Astrocyte (in vitro differentiated cells and primary cell): ENCODE results near the gene CD1E. TPM values are rescaled to one million over a fixed set of nuclear protein-coding genes. Genes with fewer than 3 reads are reported as not detected.

Source experiments
- DNase-seq: peaks from one replicate; pipeline ENCODE4 v3.0.0-alpha.2; 2010; ENCODE audit warnings: low read depth
- FAIRE-seq: peaks from 2 replicates; lab custom pipeline; 2011; peaks lifted over from hg19 to GRCh38; lab: Jason Lieb, UNC
- H2AFZ ChIP-seq: 2 replicates; pipeline ENCODE4 v1.6.0; 2012; ENCODE audit warnings: low read depth, low read length, inconsistent platforms
- H3K27ac ChIP-seq: 2 replicates; pipeline ENCODE4 v1.5.1; 2011; ENCODE audit warnings: low read depth, low read length, inconsistent platforms
- H3K27me3 ChIP-seq: 2 replicates; pipeline ENCODE4 v1.6.0; 2011; ENCODE audit warnings: low read length, inconsistent platforms; ENCODE audit not compliant: insufficient read depth
- H3K36me3 ChIP-seq: 2 replicates; pipeline ENCODE4 v1.5.1; 2011; ENCODE audit warnings: low read length, inconsistent platforms; ENCODE audit not compliant: insufficient read depth
- H3K4me1 ChIP-seq: 2 replicates; pipeline ENCODE4 v1.5.1; 2011; ENCODE audit warnings: low read length, inconsistent platforms; ENCODE audit not compliant: insufficient read depth
- H3K4me2 ChIP-seq: 2 replicates; pipeline ENCODE4 v1.6.0; 2012; ENCODE audit warnings: low read length, inconsistent platforms
- H3K4me3 ChIP-seq: 2 replicates; pipeline ENCODE4 v1.5.1; 2011; ENCODE audit warnings: low read depth, mild to moderate bottlenecking, low read length, inconsistent platforms; ENCODE audit not compliant: insufficient read depth
- H3K79me2 ChIP-seq: 2 replicates; pipeline ENCODE4 v1.6.0; 2012; ENCODE audit warnings: mild to moderate bottlenecking, low read length, inconsistent platforms; ENCODE audit not compliant: insufficient read depth
- H3K9ac ChIP-seq: 2 replicates; pipeline ENCODE4 v1.6.0; 2012; ENCODE audit warnings: mild to moderate bottlenecking, low read length, inconsistent platforms
- H3K9me3 ChIP-seq: 2 replicates; pipeline ENCODE4 v1.5.1; 2012; ENCODE audit warnings: low read depth, mild to moderate bottlenecking, low read length, inconsistent platforms; ENCODE audit not compliant: insufficient read depth
- H4K20me1 ChIP-seq: 2 replicates; pipeline ENCODE4 v1.6.0; 2012; ENCODE audit warnings: low read length, inconsistent platforms; ENCODE audit not compliant: insufficient read depth
- H3K27ac Mint-ChIP-seq: one replicate; pipeline ENCODE4 v1.8.0; 2021; ENCODE audit warnings: mild to moderate bottlenecking, mixed read lengths; ENCODE audit not compliant: unreplicated experiment
- H3K27me3 Mint-ChIP-seq: one replicate; pipeline ENCODE4 v1.8.0; 2021; ENCODE audit warnings: low read depth, mixed read lengths; ENCODE audit not compliant: unreplicated experiment
- H3K36me3 Mint-ChIP-seq: one replicate; pipeline ENCODE4 v1.8.0; 2021; ENCODE audit warnings: low read depth, mixed read lengths; ENCODE audit not compliant: unreplicated experiment
- H3K4me1 Mint-ChIP-seq: one replicate; pipeline ENCODE4 v1.8.0; 2021; ENCODE audit warnings: low read depth, mixed read lengths; ENCODE audit not compliant: unreplicated experiment
- H3K4me3 Mint-ChIP-seq: one replicate; pipeline ENCODE4 v1.8.0; 2021; ENCODE audit warnings: mild to moderate bottlenecking, moderate library complexity, mixed read lengths; ENCODE audit not compliant: unreplicated experiment
- H3K9me3 Mint-ChIP-seq: one replicate; pipeline ENCODE4 v1.8.0; 2021; ENCODE audit warnings: mild to moderate bottlenecking, mixed read lengths; ENCODE audit not compliant: unreplicated experiment
- EZH2 ChIP-seq: IDR thresholded peaks from 2 replicates; pipeline ENCODE4 v1.6.1; 2012; ENCODE audit warnings: mild to moderate bottlenecking, low read length, inconsistent platforms; ENCODE audit not compliant: insufficient read depth
- total RNA-seq: library from RNA; stranded (reverse); gene quantifications from 2 replicates; pipeline ENCODE4 v1.2.1, GENCODE V29; 2021
- TF ChIP-seq, protein P1 (sequence below): IDR thresholded peaks from 2 replicates; pipeline ENCODE4 v1.5.1; 2011; ENCODE audit warnings: low read depth, mild to moderate bottlenecking, inconsistent platforms, low read length, moderate library complexity; ENCODE audit not compliant: insufficient read depth

CD1E gene
- total RNA-seq, 1 donor from 2014 or later, result not detected

DNA sequence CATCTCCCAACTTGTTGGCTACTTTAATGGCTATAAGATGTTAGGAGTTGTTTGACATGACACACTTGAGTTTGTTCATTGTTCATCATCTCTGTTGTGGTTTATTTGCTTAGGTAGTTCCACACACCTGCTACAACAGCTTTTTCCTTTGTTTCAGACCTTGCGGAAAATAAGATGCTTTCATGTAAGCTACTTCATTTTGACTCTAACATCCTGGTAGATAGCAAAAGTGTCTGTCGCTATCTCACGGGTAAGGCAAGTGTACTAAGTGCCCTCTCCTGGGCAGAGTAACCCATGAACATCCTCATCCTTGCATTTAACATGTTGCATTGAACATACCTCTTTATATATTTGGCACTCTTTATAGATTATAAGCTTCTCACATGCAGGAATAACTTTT lies 47.2 kb downstream of the CD1E start:
- Histone ChIP-seq H3K4me1 (no peaks in the 10 kb centered on the region), H4K20me1 (no peaks in the 10 kb centered on the region), H3K27ac (no peak overlapping the region), H3K79me2 (no peaks in the 10 kb centered on the region), H2AFZ (no peak overlapping the region), H3K4me2 (no peak overlapping the region), H3K36me3 (no peaks in the 10 kb centered on the region), H3K9ac (no peak overlapping the region), H3K27me3 (no peaks in the 10 kb centered on the region), H3K9me3 (no peaks in the 10 kb centered on the region), H3K4me3 (no peak overlapping the region)
- H3K9me3 Mint-ChIP-seq, result no peaks in the 10 kb centered on the region
- H3K4me3 Mint-ChIP-seq, result no peak overlapping the region
- H3K27ac Mint-ChIP-seq, result no peak overlapping the region
- TF ChIP-seq, protein P1, sequence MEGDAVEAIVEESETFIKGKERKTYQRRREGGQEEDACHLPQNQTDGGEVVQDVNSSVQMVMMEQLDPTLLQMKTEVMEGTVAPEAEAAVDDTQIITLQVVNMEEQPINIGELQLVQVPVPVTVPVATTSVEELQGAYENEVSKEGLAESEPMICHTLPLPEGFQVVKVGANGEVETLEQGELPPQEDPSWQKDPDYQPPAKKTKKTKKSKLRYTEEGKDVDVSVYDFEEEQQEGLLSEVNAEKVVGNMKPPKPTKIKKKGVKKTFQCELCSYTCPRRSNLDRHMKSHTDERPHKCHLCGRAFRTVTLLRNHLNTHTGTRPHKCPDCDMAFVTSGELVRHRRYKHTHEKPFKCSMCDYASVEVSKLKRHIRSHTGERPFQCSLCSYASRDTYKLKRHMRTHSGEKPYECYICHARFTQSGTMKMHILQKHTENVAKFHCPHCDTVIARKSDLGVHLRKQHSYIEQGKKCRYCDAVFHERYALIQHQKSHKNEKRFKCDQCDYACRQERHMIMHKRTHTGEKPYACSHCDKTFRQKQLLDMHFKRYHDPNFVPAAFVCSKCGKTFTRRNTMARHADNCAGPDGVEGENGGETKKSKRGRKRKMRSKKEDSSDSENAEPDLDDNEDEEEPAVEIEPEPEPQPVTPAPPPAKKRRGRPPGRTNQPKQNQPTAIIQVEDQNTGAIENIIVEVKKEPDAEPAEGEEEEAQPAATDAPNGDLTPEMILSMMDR, result no peak
- no peak for TF ChIP-seq EZH2
- no peaks in the 10 kb centered on the region for H3K4me1 Mint-ChIP-seq
- H3K27me3 Mint-ChIP-seq, result no peaks in the 10 kb centered on the region
- no peak for DNase-seq
- no peaks in the 10 kb centered on the region for H3K36me3 Mint-ChIP-seq
- no peak for FAIRE-seq

DNA sequence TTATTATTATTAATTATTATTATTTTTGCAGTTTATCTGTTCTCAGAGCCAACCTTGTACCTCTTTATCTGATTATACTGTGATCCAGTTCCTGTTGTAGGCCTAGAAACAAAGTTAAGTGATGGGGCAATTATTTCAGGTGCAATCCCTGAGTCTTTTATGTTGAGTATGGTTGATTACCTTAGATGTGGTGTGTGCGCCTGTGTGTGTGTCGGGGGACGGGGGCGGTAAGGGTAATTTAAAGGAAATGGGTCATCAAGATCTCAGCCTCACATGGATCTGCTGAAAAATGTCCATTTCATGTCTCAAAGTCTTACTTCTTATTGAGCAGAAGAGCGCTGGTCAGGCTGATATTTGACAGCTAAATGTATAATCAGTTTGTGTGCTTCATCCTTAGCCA lies 53.4 kb downstream of the CD1E start:
- Histone ChIP-seq H3K4me1 (no peaks in the 10 kb centered on the region), H3K36me3 (no peaks in the 10 kb centered on the region), H3K9ac (no peak overlapping the region), H2AFZ (no peak overlapping the region), H3K27ac (no peak overlapping the region), H3K4me2 (no peak overlapping the region), H3K27me3 (no peaks in the 10 kb centered on the region), H4K20me1 (no peaks in the 10 kb centered on the region), H3K9me3 (no peaks in the 10 kb centered on the region), H3K79me2 (no peaks in the 10 kb centered on the region), H3K4me3 (no peak overlapping the region)
- H3K9me3 Mint-ChIP-seq, result no peaks in the 10 kb centered on the region
- no peak overlapping the region for H3K27ac Mint-ChIP-seq
- H3K4me1 Mint-ChIP-seq, result no peaks in the 10 kb centered on the region
- FAIRE-seq, result no peak
- no peak overlapping the region for H3K4me3 Mint-ChIP-seq
- no peak for DNase-seq
- no peaks in the 10 kb centered on the region for H3K36me3 Mint-ChIP-seq
- H3K27me3 Mint-ChIP-seq, result no peaks in the 10 kb centered on the region
- TF ChIP-seq, protein P1, result no peak
- TF ChIP-seq EZH2, result no peak

Other genes with a start within 250 kb of the CD1E start
- 0.18 TPM in 1 of 2 replicates, not detected in the other for gene CD1D, start 173.0 kb upstream of the CD1E start, total RNA-seq
- not detected in 2 replicates for gene CD1A, start 99.5 kb upstream of the CD1E start, total RNA-seq
- gene CD1C, start 64.0 kb upstream of the CD1E start, total RNA-seq, result not detected in 2 replicates
- gene CD1B, start 22.4 kb upstream of the CD1E start, total RNA-seq, result not detected in 2 replicates
- not detected in 2 replicates for gene OR10T2, start 45.6 kb downstream of the CD1E start, total RNA-seq
- not detected in 2 replicates for gene OR10K2, start 72.3 kb downstream of the CD1E start, total RNA-seq
- gene OR10K1, start 107.9 kb downstream of the CD1E start, total RNA-seq, result not detected in 2 replicates
- gene OR10R2, start 118.3 kb downstream of the CD1E start, total RNA-seq, result not detected in 2 replicates
- gene OR6Y1, start 200.5 kb downstream of the CD1E start, total RNA-seq, result not detected in 2 replicates
- gene OR6P1, start 216.7 kb downstream of the CD1E start, total RNA-seq, result not detected in 2 replicates
- gene OR10X1, start 226.0 kb downstream of the CD1E start, total RNA-seq, result not detected in 2 replicates